BLaER1 treated with 17β-estradiol and CSF1 and Interleukin-3, amounts not matched to agents 10 nM and 100 nM (cell line): ENCODE results near the gene CEMP1.
A peak's percentile ranks its signal among the peaks of the same experiment; 100 is the strongest.

Experiments
- H3K27ac ChIP-seq, 11 experiments: shearing (Covaris generic); formaldehyde crosslinking; 2 replicates each; pipeline ENCODE4 v1.8.1; 2022
- H3K27me3 ChIP-seq, 11 experiments: shearing (Covaris generic); formaldehyde crosslinking; 2 replicates each; pipeline ENCODE4 v1.8.1; 2022
- H3K36me3 ChIP-seq, 11 experiments: shearing (Covaris generic); formaldehyde crosslinking; 2 replicates each; pipeline ENCODE4 v1.8.1; 2022
- H3K4me1 ChIP-seq, 10 experiments: shearing (Covaris generic); formaldehyde crosslinking; 2 replicates each; pipeline ENCODE4 v1.8.1; 2022
- H3K4me2 ChIP-seq, 11 experiments: shearing (Covaris generic); formaldehyde crosslinking; 2 replicates each; pipeline ENCODE4 v1.8.1; 2022
- H3K4me3 ChIP-seq, 10 experiments: shearing (Covaris generic); formaldehyde crosslinking; 2 replicates each; pipeline ENCODE4 v1.8.1; 2022
- H3K9ac ChIP-seq, 11 experiments: shearing (Covaris generic); formaldehyde crosslinking; 2 replicates each; pipeline ENCODE4 v1.8.1; 2022
- H3K9me3 ChIP-seq, 11 experiments: shearing (Covaris generic); formaldehyde crosslinking; replicated peaks in 1 of 11; 2 replicates each; pipeline ENCODE4 v1.8.1; 2022
- H4K20me1 ChIP-seq, 11 experiments: shearing (Covaris generic); formaldehyde crosslinking; 2 replicates each; pipeline ENCODE4 v1.8.1; 2022
- Cebpa-rat ChIP-seq, 11 experiments: shearing (Covaris generic); IDR thresholded peaks; 2 replicates each; pipeline ENCODE4 v1.8.1; 2022

CEMP1 gene

DNA sequence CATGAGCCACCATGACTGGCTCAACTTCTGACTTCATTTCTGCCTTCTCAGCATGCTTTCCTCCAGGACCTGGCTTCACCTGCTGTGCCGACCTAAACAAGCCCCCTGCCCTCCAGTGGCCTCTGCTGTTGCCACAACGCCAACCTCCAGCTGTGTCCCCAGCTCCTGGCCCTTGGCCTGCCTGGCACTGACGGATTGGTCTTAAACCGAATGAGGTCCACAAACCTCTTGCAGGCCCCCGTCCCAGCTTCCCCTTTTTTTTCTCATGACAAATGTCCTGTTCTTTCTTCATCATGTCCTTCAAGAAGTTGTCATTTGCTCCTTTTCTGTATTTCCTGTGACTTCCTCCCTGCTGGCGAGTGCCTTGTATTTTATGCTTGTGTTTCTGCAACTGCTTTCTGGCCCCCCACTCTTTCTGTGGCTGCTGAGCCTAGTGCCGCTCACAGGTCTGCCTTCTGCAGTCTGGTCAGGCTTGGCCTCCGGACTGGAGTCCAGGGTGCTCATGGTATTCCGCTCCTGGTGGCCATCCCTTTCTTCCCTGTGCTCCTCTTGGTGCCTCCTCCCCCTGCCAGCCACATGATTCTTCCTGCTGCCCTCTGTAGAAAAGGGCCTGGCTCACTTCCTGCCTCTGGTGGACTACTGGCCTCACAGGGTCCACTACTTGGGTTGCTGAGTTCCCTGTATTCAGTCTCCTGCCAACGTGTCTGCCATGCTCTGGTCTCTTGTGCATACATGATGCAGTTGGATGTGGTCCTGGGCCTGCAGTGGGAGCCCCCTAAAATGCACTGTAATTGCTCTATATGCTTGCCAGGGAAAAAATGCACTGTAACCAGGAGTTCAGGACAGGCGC, 14.6 kb downstream of the CEMP1 start:
- Histone ChIP-seq H3K4me2 (peak overlapping the region; percentile 85 to 100 (median 98)), H3K27me3 (no peaks in the 10 kb centered on the region), H3K9me3 (no peaks in the 10 kb centered on the region), H3K27ac (peak overlapping the region in 10 of 11 experiments; percentile 14 to 99 (median 98); a peak in 18 of 22 replicates), H3K9ac (peak overlapping the region; percentile 54 to 100 (median 97); a peak in 21 of 22 replicates), H3K36me3 (peaks cover 7 to 35% (median 20%) of the 10 kb centered on the region in 11 experiments; a peak in 19 of 22 replicates), H4K20me1 (peaks cover 60 to 79% (median 63%) of the 10 kb centered on the region in 11 experiments), H3K4me3 (peak overlapping the region in 8 of 10 experiments; percentile 21 to 99 (median 92); a peak in 13 of 20 replicates), H3K4me1 (peaks cover 66 to 78% (median 72%) of the 10 kb centered on the region in 10 experiments)
- no peak for TF ChIP-seq Cebpa-rat (IDR thresholded peaks at IDR 0.05)

GRCh38 chr16:2515180-2515851, 15.9 kb downstream of the CEMP1 start:
- H3K4me3 ChIP-seq = peak overlapping the region; percentile 84 to 99 (median 92)
- H3K27me3 ChIP-seq = no peaks in the 10 kb centered on the region
- H3K4me1 ChIP-seq = peaks cover 66 to 78% (median 74%) of the 10 kb centered on the region in 10 experiments
- H3K36me3 ChIP-seq = peaks cover 7 to 35% (median 19%) of the 10 kb centered on the region in 11 experiments; a peak in 19 of 22 replicates
- peak overlapping the region; percentile 92 to 99 (median 98) for H3K27ac ChIP-seq
- no peaks in the 10 kb centered on the region for H3K9me3 ChIP-seq
- peaks cover 52 to 69% (median 54%) of the 10 kb centered on the region in 11 experiments for H4K20me1 ChIP-seq
- peak overlapping the region; percentile 85 to 100 (median 98) for H3K4me2 ChIP-seq
- no peak for TF ChIP-seq Cebpa-rat (IDR thresholded peaks at IDR 0.05)
- peak overlapping the region; percentile 92 to 100 (median 97) for H3K9ac ChIP-seq

DNA sequence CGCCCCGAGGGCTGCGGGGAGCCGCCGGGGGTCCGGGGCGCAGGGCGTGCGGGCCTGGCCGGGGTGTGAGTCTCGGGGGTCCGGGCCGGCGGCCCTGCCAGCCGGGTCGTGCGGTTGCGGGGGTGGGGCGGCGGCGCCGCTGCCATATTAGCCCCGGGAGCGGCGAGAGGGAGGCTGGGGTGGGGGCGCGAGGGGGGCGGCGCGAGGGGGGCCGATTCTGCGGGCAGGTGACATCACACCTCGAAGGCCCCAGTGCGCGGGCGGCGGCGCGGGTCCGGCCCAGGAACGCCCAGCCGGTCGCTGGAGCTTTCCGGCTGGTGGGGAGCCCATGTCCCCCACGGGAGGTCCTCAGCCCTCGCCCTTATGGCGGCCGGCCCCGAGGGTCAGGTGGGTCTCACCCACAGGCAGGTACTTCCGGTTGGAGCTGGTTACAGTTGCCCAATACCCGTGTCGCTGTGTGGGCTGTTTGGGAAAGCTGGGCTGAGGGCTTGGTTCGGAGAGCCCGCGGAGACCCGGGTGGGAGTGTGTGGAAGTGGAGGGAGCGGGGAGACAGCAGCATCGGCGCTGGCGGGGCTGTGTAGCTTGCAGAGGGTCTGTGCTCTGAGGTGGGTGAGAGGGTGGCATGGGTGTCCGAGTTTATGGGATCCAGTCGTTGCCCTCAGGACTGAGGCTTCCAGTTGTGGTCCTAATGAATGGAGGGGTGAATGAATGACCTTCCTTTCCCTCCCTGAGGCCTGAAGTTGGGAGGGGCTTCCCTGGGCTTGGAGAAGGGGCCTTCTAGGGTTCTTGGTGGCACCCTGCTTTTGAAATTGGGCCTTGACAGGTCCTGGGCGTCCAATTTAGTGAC, 16.7 kb downstream of the CEMP1 start:
- H3K4me3 ChIP-seq = peak overlapping the region; percentile 84 to 99 (median 92)
- peaks cover 52 to 73% (median 52%) of the 10 kb centered on the region in 11 experiments for H4K20me1 ChIP-seq
- peak overlapping the region; percentile 85 to 100 (median 98) for H3K4me2 ChIP-seq
- no peaks in the 10 kb centered on the region for H3K9me3 ChIP-seq
- no peaks in the 10 kb centered on the region for H3K27me3 ChIP-seq
- peaks cover 6 to 34% (median 18%) of the 10 kb centered on the region in 11 experiments; a peak in 19 of 22 replicates for H3K36me3 ChIP-seq
- peak overlapping the region; percentile 92 to 100 (median 97) for H3K9ac ChIP-seq
- peaks cover 72 to 84% (median 79%) of the 10 kb centered on the region in 10 experiments for H3K4me1 ChIP-seq
- TF ChIP-seq Cebpa-rat (IDR thresholded peaks at IDR 0.05) = no peak
- H3K27ac ChIP-seq = peak overlapping the region; percentile 92 to 99 (median 98)

GRCh38 chr16:2513405-2514332, 17.5 kb downstream of the CEMP1 start, which contains the start of gene ATP6V0C:
ATP6V0C (plus strand) TSS chr16:2513952; CDS start chr16:2514104, 152 bp downstream.
- H3K27me3 ChIP-seq = no peaks in the 10 kb centered on the region
- H4K20me1 ChIP-seq = peaks cover 43 to 70% (median 48%) of the 10 kb centered on the region in 11 experiments
- H3K4me3 ChIP-seq = peak within 1 kb of the TSS; percentile 84 to 99 (median 92)
- TF ChIP-seq Cebpa-rat (IDR thresholded peaks at IDR 0.05) = no peak
- peaks cover 68 to 83% (median 78%) of the 10 kb centered on the region in 10 experiments for H3K4me1 ChIP-seq
- peaks cover 0 to 25% (median 9%) of the 10 kb centered on the region in 11 experiments; a peak in 13 of 22 replicates for H3K36me3 ChIP-seq
- no peaks in the 10 kb centered on the region for H3K9me3 ChIP-seq
- H3K4me2 ChIP-seq = peak within 1 kb of the TSS; percentile 85 to 100 (median 98)
- H3K27ac ChIP-seq = peak within 1 kb of the TSS; percentile 92 to 99 (median 98)
- peak within 1 kb of the TSS; percentile 92 to 100 (median 97) for H3K9ac ChIP-seq

GRCh38 chr16:2512735-2513404, 18.3 kb downstream of the CEMP1 start:
- no peak for TF ChIP-seq Cebpa-rat (IDR thresholded peaks at IDR 0.05)
- no peaks in the 10 kb centered on the region for H3K9me3 ChIP-seq
- H3K4me1 ChIP-seq = peaks cover 60 to 82% (median 75%) of the 10 kb centered on the region in 10 experiments
- H3K36me3 ChIP-seq = peaks cover 0 to 19% (median 5%) of the 10 kb centered on the region in 11 experiments; a peak in 8 of 22 replicates
- peak overlapping the region; percentile 85 to 100 (median 96) for H3K4me2 ChIP-seq
- peak overlapping the region; percentile 92 to 100 (median 97); a peak in 18 of 22 replicates for H3K9ac ChIP-seq
- H3K27me3 ChIP-seq = no peaks in the 10 kb centered on the region
- H3K4me3 ChIP-seq = peak overlapping the region; percentile 84 to 99 (median 92)
- peaks cover 35 to 67% (median 41%) of the 10 kb centered on the region in 11 experiments for H4K20me1 ChIP-seq
- peak overlapping the region in 10 of 11 experiments; percentile 92 to 99 (median 98); a peak in 20 of 22 replicates for H3K27ac ChIP-seq

- Histone ChIP-seq H3K27me3 (no peaks in the 10 kb centered on the region), H4K20me1 (peaks cover 28 to 67% (median 40%) of the 10 kb centered on the region in 11 experiments), H3K9me3 (no peaks in the 10 kb centered on the region), H3K27ac (peak overlapping the region in 2 of 11 experiments; percentile 98 to 99; a peak in 1 of 22 replicates), H3K4me1 (peaks cover 60 to 82% (median 77%) of the 10 kb centered on the region in 10 experiments), H3K9ac (peak overlapping the region in 3 of 11 experiments; percentile 95 to 97 (median 97); a peak in 5 of 22 replicates), H3K4me2 (peak overlapping the region in 10 of 11 experiments; percentile 85 to 100 (median 94); a peak in 15 of 22 replicates), H3K4me3 (no peak overlapping the region), H3K36me3 (peaks cover 0 to 18% (median 5%) of the 10 kb centered on the region in 11 experiments; a peak in 6 of 22 replicates)
- TF ChIP-seq Cebpa-rat (IDR thresholded peaks at IDR 0.05) = no peak
Measured at GRCh38 chr16:2511996-2512734, 19.0 kb downstream of the CEMP1 start.
